Lung (tissue), 12 donors: Measurements from ENCODE around the gene LRSAM1. TPM values are rescaled to one million over a fixed set of nuclear protein-coding genes. Genes with fewer than 3 reads are reported as not detected.

Experiments
- ATAC-seq: fragments of 200-7000 bp; cut with Tn5 transposase; one replicate; pipeline ENCODE4 v1.9.1; 2020; ENCODE audit warnings: moderate number of reproducible peaks; ENCODE audit not compliant: insufficient read depth, low FRiP score
- DNase-seq, 3 donors: peaks; one replicate each; pipeline ENCODE4 v3.0.0-alpha.2; 2013 to 2017
- H3K27ac ChIP-seq, 2 donors: one replicate each; pipeline ENCODE4 v1.5.1; 2013; ENCODE audit warnings: mild to moderate bottlenecking in 2 of 2, moderate library complexity in 2 of 2, control low read depth in 1 of 2, inconsistent platforms in 1 of 2, low read depth in 1 of 2, low read length in 1 of 2
- H3K27me3 ChIP-seq, 3 donors: one replicate each; pipeline ENCODE4 v1.5.1; 2013; ENCODE audit warnings: low read length in 2 of 3; ENCODE audit not compliant: control insufficient read depth in 3 of 3, insufficient read depth in 3 of 3
- H3K36me3 ChIP-seq, 4 donors: one replicate each; pipeline ENCODE4 v1.5.1; 2013; ENCODE audit warnings: low read length in 4 of 4, mild to moderate bottlenecking in 1 of 4, moderate library complexity in 1 of 4; ENCODE audit not compliant: control insufficient read depth in 4 of 4, insufficient read depth in 4 of 4
- H3K4me1 ChIP-seq, 5 donors: one replicate each; pipeline ENCODE4 v1.5.1; 2013; ENCODE audit warnings: low read length in 5 of 5, mild to moderate bottlenecking in 2 of 5, moderate library complexity in 1 of 5; ENCODE audit not compliant: control insufficient read depth in 5 of 5, insufficient read depth in 5 of 5
- H3K4me3 ChIP-seq: one replicate; pipeline ENCODE4 v1.5.1; 2013; ENCODE audit warnings: mild to moderate bottlenecking, control low read depth, moderate library complexity
- H3K9ac ChIP-seq, 2 donors: one replicate each; pipeline ENCODE4 v1.5.1; 2013; ENCODE audit warnings: low read length in 2 of 2, control low read depth in 1 of 2; ENCODE audit not compliant: insufficient read depth in 1 of 2
- H3K9me3 ChIP-seq, 4 donors: one replicate each; pipeline ENCODE4 v1.5.1; 2013; ENCODE audit warnings: low read length in 3 of 4, mild to moderate bottlenecking in 1 of 4, moderate library complexity in 1 of 4; ENCODE audit not compliant: control insufficient read depth in 4 of 4, insufficient read depth in 3 of 4
- WGBS, 2 donors: extraction: QIAGEN DNeasy Blood & Tissue Kit; methylation state at CpG; one replicate each; pipeline ENCODE4 v1.1.7; 2013; 5-methylcytosine and 5-hydroxymethylcytosine counted together
- polyA plus RNA-seq, 2 donors: library from polyadenylated mRNA; stranded (reverse); fragments of 200-250 nt; gene quantifications; one replicate each; pipeline ENCODE4 v1.2.1, GENCODE V29; 2013
- total RNA-seq, 2 donors: library from RNA; depleted of rRNA in 1 of 2; stranded (reverse); fragments of >200 nt in 1 of 2; gene quantifications; one replicate each; pipeline ENCODE4 v1.2.1, GENCODE V29; 2014 to 2021
- TF ChIP-seq, protein P1 (sequence below): IDR thresholded peaks from 2 replicates; pipeline ENCODE4 v1.5.1; 2012; ENCODE audit warnings: mild to moderate bottlenecking; ENCODE audit errors: control extremely low read depth, extremely low read depth
- donor health status: control.
- donor health status: control.
- donor health status: Bipolar disorder and iron deficiency.
- donor health status: healthy.
- donor health status: DM: yes; HTN: yes; CAD: no.

Gene LRSAM1
- total and polyA plus RNA-seq, 4 donors = 13.5 to 24.5 (median 18.0) TPM

DNA sequence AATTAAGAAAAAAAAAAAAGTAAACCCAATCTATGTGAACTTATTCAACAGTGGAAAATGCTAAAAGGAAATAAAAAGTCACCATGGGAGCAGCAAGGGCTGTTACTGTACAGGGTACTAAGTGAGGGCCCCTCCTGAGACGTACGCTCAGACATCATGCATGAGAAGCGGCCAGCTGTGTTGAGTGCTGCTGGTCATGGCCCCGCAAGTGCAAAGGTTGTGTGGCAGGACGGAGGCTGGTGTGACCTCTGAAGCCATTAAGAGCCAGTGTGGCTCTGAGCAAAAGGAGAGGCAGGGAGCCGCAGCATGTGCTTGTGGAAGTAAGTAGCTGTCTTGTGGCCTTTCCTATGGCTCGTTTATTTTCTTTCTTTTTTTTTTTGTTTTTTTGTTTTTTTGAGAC lies 30.3 kb upstream of the LRSAM1 start:
- Histone ChIP-seq H3K36me3 (peaks cover 0 to 2% (median 0%) of the 10 kb centered on the region in 4 donors), H3K4me3 (no peak overlapping the region), H3K9ac (no peak overlapping the region), H3K9me3 (no peaks in the 10 kb centered on the region), H3K27me3 (no peaks in the 10 kb centered on the region), H3K4me1 (peaks cover 0 to 19% (median 10%) of the 10 kb centered on the region in 5 donors), H3K27ac (no peak overlapping the region)
- no peak for ATAC-seq
- TF ChIP-seq, protein P1, sequence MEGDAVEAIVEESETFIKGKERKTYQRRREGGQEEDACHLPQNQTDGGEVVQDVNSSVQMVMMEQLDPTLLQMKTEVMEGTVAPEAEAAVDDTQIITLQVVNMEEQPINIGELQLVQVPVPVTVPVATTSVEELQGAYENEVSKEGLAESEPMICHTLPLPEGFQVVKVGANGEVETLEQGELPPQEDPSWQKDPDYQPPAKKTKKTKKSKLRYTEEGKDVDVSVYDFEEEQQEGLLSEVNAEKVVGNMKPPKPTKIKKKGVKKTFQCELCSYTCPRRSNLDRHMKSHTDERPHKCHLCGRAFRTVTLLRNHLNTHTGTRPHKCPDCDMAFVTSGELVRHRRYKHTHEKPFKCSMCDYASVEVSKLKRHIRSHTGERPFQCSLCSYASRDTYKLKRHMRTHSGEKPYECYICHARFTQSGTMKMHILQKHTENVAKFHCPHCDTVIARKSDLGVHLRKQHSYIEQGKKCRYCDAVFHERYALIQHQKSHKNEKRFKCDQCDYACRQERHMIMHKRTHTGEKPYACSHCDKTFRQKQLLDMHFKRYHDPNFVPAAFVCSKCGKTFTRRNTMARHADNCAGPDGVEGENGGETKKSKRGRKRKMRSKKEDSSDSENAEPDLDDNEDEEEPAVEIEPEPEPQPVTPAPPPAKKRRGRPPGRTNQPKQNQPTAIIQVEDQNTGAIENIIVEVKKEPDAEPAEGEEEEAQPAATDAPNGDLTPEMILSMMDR = no peak
- DNase-seq = no peak
- WGBS, 2 donors = 94 to 95% methylated on average over 7 of the region's 7 CpGs

DNA sequence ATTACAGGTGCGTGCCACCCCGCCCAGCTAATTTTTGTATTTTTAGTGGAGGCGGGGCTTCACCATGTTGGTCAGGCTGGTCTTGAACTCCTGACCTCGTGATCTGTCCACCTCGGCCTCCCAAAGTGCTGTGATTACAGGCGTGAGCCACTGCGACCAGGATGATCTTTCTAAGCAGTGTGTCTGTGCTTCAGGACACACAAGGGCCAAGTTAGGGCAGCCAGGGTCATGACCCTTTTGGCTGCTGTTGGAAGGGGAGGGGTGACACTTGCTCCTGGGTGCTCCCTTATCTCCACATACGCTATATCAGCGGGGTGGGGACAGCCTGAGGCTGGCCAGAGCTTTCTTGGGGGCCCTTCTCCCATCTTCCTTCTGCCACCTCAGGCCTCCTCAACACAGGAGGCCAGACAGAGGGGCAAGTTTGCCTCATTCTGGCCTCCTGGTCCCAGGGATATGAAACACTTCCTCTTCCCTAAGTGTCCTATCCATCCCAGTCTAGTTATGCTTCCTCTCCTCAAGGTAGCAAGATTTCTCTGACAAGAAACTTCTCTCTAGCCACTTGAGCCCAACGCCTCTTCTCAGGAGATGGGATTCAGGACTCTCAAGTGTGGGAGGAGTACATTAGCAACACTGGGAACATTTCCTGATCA lies 29.1 kb upstream of the LRSAM1 start:
- Histone ChIP-seq H3K9me3 (no peaks in the 10 kb centered on the region), H3K27me3 (no peaks in the 10 kb centered on the region), H3K27ac (no peak overlapping the region), H3K9ac (no peak overlapping the region), H3K4me1 (peaks cover 0 to 19% (median 10%) of the 10 kb centered on the region in 5 donors), H3K4me3 (no peak overlapping the region), H3K36me3 (peaks cover 0 to 2% (median 0%) of the 10 kb centered on the region in 4 donors)
- ATAC-seq (no peak), DNase-seq (no peak)
- 92 to 95% methylated on average over 10 of the region's 10 CpGs for WGBS, 2 donors
- TF ChIP-seq, protein P1 = no peak

DNA sequence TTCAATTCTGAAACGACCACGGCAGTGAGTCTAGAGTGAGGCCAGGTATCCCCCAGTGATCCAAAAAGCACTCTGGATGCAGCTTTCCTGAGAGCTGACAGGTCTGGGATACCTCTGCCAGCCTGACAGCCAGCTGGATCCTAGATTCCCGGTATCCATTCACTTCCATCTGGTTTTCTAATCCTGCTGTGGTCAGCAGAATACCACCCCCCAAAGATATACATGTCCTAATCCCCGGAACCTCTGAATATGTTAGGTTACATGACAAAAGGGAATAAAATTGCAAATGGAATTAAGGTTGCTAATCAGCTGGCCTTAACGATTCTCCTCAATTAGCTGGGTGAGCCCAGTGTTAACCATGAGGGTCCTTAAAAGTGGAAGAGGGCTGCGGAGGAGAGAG lies 28.5 kb upstream of the LRSAM1 start:
- Histone ChIP-seq H3K9ac (peak overlapping the region in 1 of 2 donors; percentile 90), H3K4me1 (peaks cover 0 to 19% (median 10%) of the 10 kb centered on the region in 5 donors), H3K27me3 (no peaks in the 10 kb centered on the region), H3K27ac (no peak overlapping the region), H3K36me3 (peaks cover 0 to 2% (median under 1%) of the 10 kb centered on the region in 4 donors), H3K9me3 (no peaks in the 10 kb centered on the region), H3K4me3 (no peak overlapping the region)
- TF ChIP-seq, protein P1 = no peak
- no peak for ATAC-seq
- 58 to 67% methylated on average over 6 of the region's 6 CpGs for WGBS, 2 donors
- DNase-seq = no peak
